Ascending aorta (tissue), 2 donors: ENCODE data around the gene ABHD12. TPM values are rescaled to one million over a fixed set of nuclear protein-coding genes. Genes with fewer than 3 reads are reported as not detected.

Experiments used
- DNase-seq, 2 donors: peaks; one replicate each; pipeline ENCODE4 v3.0.0-alpha.2; 2019; ENCODE audit warnings: low spot score in 2 of 2
- H3K27ac ChIP-seq, 2 donors: fragments of 200-600 bp; sonication (generic); one replicate each; pipeline ENCODE4 v1.5.1; 2016 to 2017; ENCODE audit warnings: mild to moderate bottlenecking in 1 of 2
- H3K27me3 ChIP-seq: fragments of 200-600 bp; sonication (generic); one replicate; pipeline ENCODE4 v1.5.1; 2017
- H3K36me3 ChIP-seq, 2 donors: fragments of 200-600 bp; sonication (generic); one replicate each; pipeline ENCODE4 v1.5.1; 2016
- H3K4me1 ChIP-seq, 2 donors: fragments of 200-600 bp; sonication (generic); one replicate each; pipeline ENCODE4 v1.5.1; 2016 to 2017; ENCODE audit warnings: mild to moderate bottlenecking in 1 of 2
- H3K4me3 ChIP-seq, 2 donors: fragments of 200-600 bp; sonication (generic); one replicate each; pipeline ENCODE4 v1.5.1; 2016 to 2017; ENCODE audit warnings: mild to moderate bottlenecking in 1 of 2
- H3K9me3 ChIP-seq, 2 donors: fragments of 200-600 bp; sonication (generic); one replicate each; pipeline ENCODE4 v1.5.1; 2016
- CTCF ChIP-seq, 3 experiments: fragments of 200-600 bp in 2 of 3; fragments of 450-650 bp in 1 of 3; sonication (generic) in 2 of 3; IDR thresholded peaks; one replicate each; pipeline ENCODE4 v1.5.1; 2016 to 2019; ENCODE audit warnings: antibody characterized with exemption in 3 of 3, mild to moderate bottlenecking in 1 of 3, moderate library complexity in 1 of 3
- intact Hi-C: fragments of 100-400 bp; cut with DNase I; formaldehyde crosslinking; loops from one replicate; pipeline ENCODE4 v1.15.1; 2023
- total RNA-seq: library from RNA; depleted of rRNA; stranded (reverse); fragments of >200 nt; gene quantifications from one replicate; pipeline ENCODE4 v1.1.0, GENCODE V29; 2016

The ABHD12 gene
- total RNA-seq, 1 donor from 2014 or later: 24.3 TPM

- Histone ChIP-seq H3K4me1 (no peaks in the 10 kb centered on the region), H3K4me3 (no peak overlapping the region), H3K27me3 (no peaks in the 10 kb centered on the region), H3K27ac (no peak overlapping the region), H3K36me3 (peaks cover 4 to 8% of the 10 kb centered on the region in 2 donors), H3K9me3 (no peaks in the 10 kb centered on the region)
- no peak for TF ChIP-seq CTCF (IDR thresholded peaks at IDR 0.05)
- intact Hi-C loops: no loop called here
- DNase-seq: peak in 1 of 2 donors; percentile 43
Measured at GRCh38 chr20:25323496-25324246, 67.0 kb downstream of the ABHD12 start.

GRCh38 chr20:25321991-25322390 is 68.6 kb downstream of the ABHD12 start:
- intact Hi-C loops: no loop called here

GRCh38 chr20:25321262-25321831 is 69.3 kb downstream of the ABHD12 start:
- no peak for TF ChIP-seq CTCF (IDR thresholded peaks at IDR 0.05)

More at GRCh38 chr20:25321991-25322390, 68.6 kb downstream of the ABHD12 start:
- Histone ChIP-seq H3K4me3 (no peak overlapping the region), H3K27me3 (no peaks in the 10 kb centered on the region), H3K36me3 (peaks cover 4 to 8% of the 10 kb centered on the region in 2 donors), H3K4me1 (no peaks in the 10 kb centered on the region), H3K9me3 (no peaks in the 10 kb centered on the region), H3K27ac (no peak overlapping the region)
- TF ChIP-seq CTCF (IDR thresholded peaks at IDR 0.05): no peak
- DNase-seq: no peak

GRCh38 chr20:25320035-25320800 is 70.4 kb downstream of the ABHD12 start:
- Histone ChIP-seq H3K4me1 (no peaks in the 10 kb centered on the region), H3K9me3 (no peaks in the 10 kb centered on the region), H3K27ac (no peak overlapping the region), H3K27me3 (no peaks in the 10 kb centered on the region), H3K4me3 (no peak overlapping the region), H3K36me3 (peaks cover 4 to 8% of the 10 kb centered on the region in 2 donors)
- intact Hi-C loops: no loop called here
- no peak for TF ChIP-seq CTCF (IDR thresholded peaks at IDR 0.05)
- peak in 1 of 2 donors; percentile 41 for DNase-seq

More at GRCh38 chr20:25321262-25321831, 69.3 kb downstream of the ABHD12 start:
- no peaks in the 10 kb centered on the region for H3K9me3 ChIP-seq
- intact Hi-C loops: no loop called here
- no peak overlapping the region for H3K4me3 ChIP-seq
- H3K27me3 ChIP-seq: no peaks in the 10 kb centered on the region
- peak in 1 of 2 donors; percentile 50 for DNase-seq
- H3K36me3 ChIP-seq: peaks cover 4 to 8% of the 10 kb centered on the region in 2 donors
- no peaks in the 10 kb centered on the region for H3K4me1 ChIP-seq
- no peak overlapping the region for H3K27ac ChIP-seq

- H3K4me1 ChIP-seq: no peaks in the 10 kb centered on the region
- no peak overlapping the region for H3K27ac ChIP-seq
- H3K36me3 ChIP-seq: peaks cover 4 to 8% of the 10 kb centered on the region in 2 donors
- peak in 1 of 2 donors; percentile 52 for DNase-seq
- no peaks in the 10 kb centered on the region for H3K9me3 ChIP-seq
- intact Hi-C loops: no loop called here
- no peaks in the 10 kb centered on the region for H3K27me3 ChIP-seq
- no peak overlapping the region for H3K4me3 ChIP-seq
- TF ChIP-seq CTCF (IDR thresholded peaks at IDR 0.05): no peak
Measured at GRCh38 chr20:25319241-25320034, 71.2 kb downstream of the ABHD12 start.
